ENCODE data around the gene MILR1. TPM values are rescaled to one million over a fixed set of nuclear protein-coding genes. Genes with fewer than 3 reads are reported as not detected.
A peak's percentile ranks its signal among the peaks of the same experiment; 100 is the strongest.
"Not testable (repeated sequence)": the region's sequence is repeated elsewhere in the genome, so short reads cannot be mapped to it uniquely, and the experiment has no call there.

Gene MILR1
- total RNA-seq, 6 experiments from 2014 or later: 0.57 to 3.0 (median 1.9) TPM

GRCh38 chr17:64491034-64491860 is 42.3 kb downstream of the MILR1 start:
- peaks cover 0 to 15% (median 5%) of the 10 kb centered on the region in 4 donors for H3K4me1 ChIP-seq
- H3K36me3 ChIP-seq: peaks cover 0 to 29% (median 5%) of the 10 kb centered on the region in 4 donors
- no peaks in the 10 kb centered on the region for H3K9me3 ChIP-seq
- H3K4me3 ChIP-seq: no peak overlapping the region
- 83% methylated on average over 7 of the region's 13 CpGs for WGBS (ENCODE audit: insufficient coverage, low coverage, low lambda C conversion rate, missing lambda C conversion rate)
- ATAC-seq (peak; percentile 66 to 81 (median 73)), DNase-seq (no peak)
- TF ChIP-seq POLR2A (IDR thresholded peaks at IDR 0.05) (no peak), CTCF (IDR thresholded peaks at IDR 0.05) (peak; percentile 54 to 60 (median 57))
- intact Hi-C loops (cut with DNase I): no loop called here
- no peak overlapping the region for H3K27ac ChIP-seq
- H3K27me3 ChIP-seq: no peaks in the 10 kb centered on the region

GRCh38 chr17:64491994-64492393 is 43.1 kb downstream of the MILR1 start:
- intact Hi-C loops (cut with DNase I): no loop called here
- no peak for ATAC-seq
- no peaks in the 10 kb centered on the region for H3K9me3 ChIP-seq
- no peak for DNase-seq
- WGBS (ENCODE audit: insufficient coverage, low coverage, low lambda C conversion rate, missing lambda C conversion rate): 81% methylated on average over 3 of the region's 3 CpGs
- H3K27ac ChIP-seq: no peak overlapping the region
- TF ChIP-seq POLR2A (IDR thresholded peaks at IDR 0.05) (no peak), CTCF (IDR thresholded peaks at IDR 0.05) (no peak)
- no peaks in the 10 kb centered on the region for H3K27me3 ChIP-seq
- peaks cover 0 to 29% (median 5%) of the 10 kb centered on the region in 4 donors for H3K36me3 ChIP-seq
- H3K4me1 ChIP-seq: peaks cover 0 to 15% (median 5%) of the 10 kb centered on the region in 4 donors
- no peak overlapping the region for H3K4me3 ChIP-seq

GRCh38 chr17:64492481-64493109 is 43.7 kb downstream of the MILR1 start:
- ATAC-seq (no peak), DNase-seq (no peak)
- H3K27me3 ChIP-seq: no peaks in the 10 kb centered on the region
- no peak overlapping the region for H3K27ac ChIP-seq
- intact Hi-C loops (cut with DNase I): no loop called here
- peak; percentile 39 to 45 (median 42) for TF ChIP-seq CTCF (IDR thresholded peaks at IDR 0.05)
- no peak for TF ChIP-seq POLR2A (IDR thresholded peaks at IDR 0.05)
- WGBS (ENCODE audit: insufficient coverage, low coverage, low lambda C conversion rate, missing lambda C conversion rate): 62% methylated on average over 6 of the region's 6 CpGs
- peaks cover 0 to 29% (median 5%) of the 10 kb centered on the region in 4 donors for H3K36me3 ChIP-seq
- no peak overlapping the region for H3K4me3 ChIP-seq
- peaks cover 0 to 20% (median 7%) of the 10 kb centered on the region in 4 donors for H3K4me1 ChIP-seq
- no peaks in the 10 kb centered on the region for H3K9me3 ChIP-seq

- H3K4me1 ChIP-seq: peaks cover 0 to 35% (median 11%) of the 10 kb centered on the region in 4 donors
- no peak overlapping the region for H3K27ac ChIP-seq
- no peak for TF ChIP-seq POLR2A (IDR thresholded peaks at IDR 0.05)
- no peak for ATAC-seq
- H3K36me3 ChIP-seq: peaks cover 0 to 34% (median 11%) of the 10 kb centered on the region in 4 donors
- H3K9me3 ChIP-seq: no peaks in the 10 kb centered on the region
- no peak for DNase-seq
- intact Hi-C loops (cut with DNase I): no loop called here
- H3K27me3 ChIP-seq: no peaks in the 10 kb centered on the region
- 95% methylated on average over 2 of the region's 2 CpGs for WGBS (ENCODE audit: insufficient coverage, low coverage, low lambda C conversion rate, missing lambda C conversion rate)
- H3K4me3 ChIP-seq: no peak overlapping the region
Observed at GRCh38 chr17:64494121-64494520, 45.2 kb downstream of the MILR1 start.

GRCh38 chr17:64495300-64495699 is 46.4 kb downstream of the MILR1 start:
- WGBS (ENCODE audit: insufficient coverage, low coverage, low lambda C conversion rate, missing lambda C conversion rate): 83% methylated on average over 4 of the region's 5 CpGs
- Histone ChIP-seq H3K4me1 (peaks cover 0 to 46% (median 11%) of the 10 kb centered on the region in 4 donors), H3K36me3 (peaks cover 1 to 34% (median 17%) of the 10 kb centered on the region in 4 donors)
- H3K27ac ChIP-seq; H3K4me3 ChIP-seq; ATAC-seq; H3K27me3 ChIP-seq; DNase-seq; intact Hi-C loops (cut with DNase I); H3K9me3 ChIP-seq: not testable (repeated sequence)

Data from right lobe of liver (tissue), 6 donors.